ENCODE results near the gene COL1A2.

Gene COL1A2

GRCh38 chr7:94374231-94374630 is 20.5 kb upstream of the COL1A2 start:
- no peak for TF ChIP-seq ZNF274 (IDR thresholded peaks at IDR 0.05; ENCODE audit: low read depth, low read length)
- no peak overlapping the region for H3K4me3 ChIP-seq (ENCODE audit: low read length)

- no peak for TF ChIP-seq ZNF274 (IDR thresholded peaks at IDR 0.05; ENCODE audit: low read depth, low read length)
- no peak overlapping the region for H3K4me3 ChIP-seq (ENCODE audit: low read length)
These were observed 19.8 kb upstream of the COL1A2 start for GRCh38 chr7:94374721-94375566.

GRCh38 chr7:94375691-94376090 is 19.0 kb upstream of the COL1A2 start:
- no peak overlapping the region for H3K4me3 ChIP-seq (ENCODE audit: low read length)

GRCh38 chr7:94376281-94376680 is 18.4 kb upstream of the COL1A2 start:
- no peak for TF ChIP-seq ZNF274 (IDR thresholded peaks at IDR 0.05; ENCODE audit: low read depth, low read length)
- no peak overlapping the region for H3K4me3 ChIP-seq (ENCODE audit: low read length)

More at GRCh38 chr7:94375691-94376090, 19.0 kb upstream of the COL1A2 start:
- TF ChIP-seq ZNF274 (IDR thresholded peaks at IDR 0.05; ENCODE audit: low read depth, low read length) = no peak

- TF ChIP-seq ZNF274 (IDR thresholded peaks at IDR 0.05; ENCODE audit: low read depth, low read length) = no peak
- no peak overlapping the region for H3K4me3 ChIP-seq (ENCODE audit: low read length)
These were observed 16.3 kb upstream of the COL1A2 start for GRCh38 chr7:94378356-94378755.

- TF ChIP-seq ZNF274 (IDR thresholded peaks at IDR 0.05; ENCODE audit: low read depth, low read length) = no peak
- H3K4me3 ChIP-seq (ENCODE audit: low read length) = no peak overlapping the region
These were observed 14.4 kb upstream of the COL1A2 start for GRCh38 chr7:94380264-94380663.

- TF ChIP-seq ZNF274 (IDR thresholded peaks at IDR 0.05; ENCODE audit: low read depth, low read length) = no peak
- no peak overlapping the region for H3K4me3 ChIP-seq (ENCODE audit: low read length)
These were observed 12.6 kb upstream of the COL1A2 start for GRCh38 chr7:94382132-94382531.

GRCh38 chr7:94382746-94383145 is 11.9 kb upstream of the COL1A2 start:
- TF ChIP-seq ZNF274 (IDR thresholded peaks at IDR 0.05; ENCODE audit: low read depth, low read length) = no peak
- no peak overlapping the region for H3K4me3 ChIP-seq (ENCODE audit: low read length)

- no peak for TF ChIP-seq ZNF274 (IDR thresholded peaks at IDR 0.05; ENCODE audit: low read depth, low read length)
- H3K4me3 ChIP-seq (ENCODE audit: low read length) = no peak overlapping the region
These were observed 10.4 kb upstream of the COL1A2 start for GRCh38 chr7:94384315-94384714.

GRCh38 chr7:94386416-94386815 is 8.3 kb upstream of the COL1A2 start:
- H3K4me3 ChIP-seq (ENCODE audit: low read length) = no peak overlapping the region
- no peak for TF ChIP-seq ZNF274 (IDR thresholded peaks at IDR 0.05; ENCODE audit: low read depth, low read length)

GRCh38 chr7:94388540-94388939 is 6.2 kb upstream of the COL1A2 start:
- TF ChIP-seq ZNF274 (IDR thresholded peaks at IDR 0.05; ENCODE audit: low read depth, low read length) = no peak
- H3K4me3 ChIP-seq (ENCODE audit: low read length) = no peak overlapping the region

GRCh38 chr7:94389381-94389780 is 5.3 kb upstream of the COL1A2 start:
- no peak overlapping the region for H3K4me3 ChIP-seq (ENCODE audit: low read length)
- TF ChIP-seq ZNF274 (IDR thresholded peaks at IDR 0.05; ENCODE audit: low read depth, low read length) = no peak

GRCh38 chr7:94391726-94392392 is 2.8 kb upstream of the COL1A2 start:
- TF ChIP-seq ZNF274 (IDR thresholded peaks at IDR 0.05; ENCODE audit: low read depth, low read length) = no peak
- H3K4me3 ChIP-seq (ENCODE audit: low read length) = no peak overlapping the region

- no peak for TF ChIP-seq ZNF274 (IDR thresholded peaks at IDR 0.05; ENCODE audit: low read depth, low read length)
- H3K4me3 ChIP-seq (ENCODE audit: low read length) = no peak overlapping the region
These were observed 2.3 kb upstream of the COL1A2 start for GRCh38 chr7:94392393-94392786.

All from GM08714 (cell line).